SK-N-MC (cell line): ENCODE measurements around the gene RAB11FIP3.
"Not testable (repeated sequence)": the region's sequence is repeated elsewhere in the genome, so short reads cannot be mapped to it uniquely, and the experiment has no call there.

Experiments
- DNase-seq: peaks from one replicate; pipeline ENCODE4 v3.0.0-alpha.2; 2011; ENCODE audit warnings: low read depth, low spot score
- H3K27ac ChIP-seq: fragments of 200-600 bp; sonication (generic); 2 replicates; pipeline ENCODE4 v1.5.1; 2016; ENCODE audit warnings: mixed run types
- H3K36me3 ChIP-seq: fragments of 200-600 bp; sonication (generic); 2 replicates; pipeline ENCODE4 v1.6.1; 2017; ENCODE audit warnings: antibody characterized with exemption, low read length, mixed read lengths; ENCODE audit not compliant: insufficient read depth
- H3K4me3 ChIP-seq: fragments of 200-600 bp; sonication (generic); 2 replicates; pipeline ENCODE4 v1.5.1; 2016
- H3K9ac ChIP-seq: fragments of 200-600 bp; sonication (generic); 2 replicates; pipeline ENCODE4 v1.8.0; 2017; ENCODE audit warnings: mixed run types, mixed read lengths; ENCODE audit not compliant: insufficient read length
- H3K9me3 ChIP-seq: fragments of 200-600 bp; sonication (generic); 2 replicates; pipeline ENCODE4 v1.6.1; 2017; ENCODE audit warnings: low read depth, mild to moderate bottlenecking, antibody characterized with exemption, low read length, moderate library complexity, mixed read lengths
- EZH2 ChIP-seq: fragments of 200-600 bp; sonication (generic); IDR thresholded peaks from one replicate; pipeline ENCODE4 v1.6.1; 2017; ENCODE audit warnings: antibody characterized with exemption
- FOXP2 ChIP-seq: optimal IDR thresholded peaks from 2 replicates; pipeline ENCODE3; 2011; ENCODE audit warnings: mild to moderate bottlenecking, moderate library complexity; ENCODE audit not compliant: insufficient read depth; ENCODE audit errors: extremely low read length, control extremely low read depth
- POLR2AphosphoS5 ChIP-seq: IDR thresholded peaks from 2 replicates; pipeline ENCODE4 v1.6.1; 2012; ENCODE audit warnings: mild to moderate bottlenecking, low read depth, low read length, borderline replicate concordance

The RAB11FIP3 gene

DNA sequence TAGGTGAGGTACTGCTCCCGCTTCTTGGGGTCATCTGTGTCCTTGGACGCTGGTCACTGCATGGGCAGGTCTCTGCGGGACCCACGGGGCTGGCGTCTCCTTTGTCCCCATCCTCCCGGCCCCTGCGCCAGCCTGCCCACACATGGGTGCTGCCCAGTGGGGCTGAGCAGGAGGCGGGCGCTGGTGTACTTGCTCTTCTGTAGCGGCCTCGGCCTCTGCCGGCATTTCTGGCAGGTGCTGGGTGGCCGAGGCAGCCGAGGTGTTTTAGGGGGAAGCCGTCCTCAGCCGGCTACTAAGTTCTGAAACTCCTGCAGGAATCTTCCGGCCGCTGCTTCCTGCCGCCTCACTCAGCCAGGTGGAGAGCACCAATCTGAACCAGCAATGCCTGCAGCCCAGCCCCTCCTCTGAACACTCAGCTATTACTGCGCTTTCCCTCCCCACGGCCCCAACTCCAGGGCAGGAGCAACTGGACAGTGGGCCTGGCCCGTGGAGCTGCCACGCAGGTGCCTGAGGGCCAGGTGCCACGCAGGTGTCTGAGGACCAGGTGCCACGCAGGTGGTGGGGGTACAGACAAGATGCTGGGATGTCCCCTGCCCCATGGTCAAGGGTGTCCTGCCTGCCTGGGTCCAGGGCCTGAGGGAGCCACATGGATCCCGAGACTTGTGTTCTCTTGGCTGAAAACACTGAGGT is 13.7 kb upstream of the RAB11FIP3 start:
- no peaks in the 10 kb centered on the region; the same call in 1 of the 2 replicates for H3K36me3 ChIP-seq
- no peaks in the 10 kb centered on the region for H3K9me3 ChIP-seq
- H3K9ac ChIP-seq = no peak overlapping the region
- H3K4me3 ChIP-seq = no peak overlapping the region
- no peak for TF ChIP-seq FOXP2
- no peak for TF ChIP-seq POLR2AphosphoS5
- no peak for TF ChIP-seq EZH2
- no peak for DNase-seq
- no peak overlapping the region for H3K27ac ChIP-seq

DNA sequence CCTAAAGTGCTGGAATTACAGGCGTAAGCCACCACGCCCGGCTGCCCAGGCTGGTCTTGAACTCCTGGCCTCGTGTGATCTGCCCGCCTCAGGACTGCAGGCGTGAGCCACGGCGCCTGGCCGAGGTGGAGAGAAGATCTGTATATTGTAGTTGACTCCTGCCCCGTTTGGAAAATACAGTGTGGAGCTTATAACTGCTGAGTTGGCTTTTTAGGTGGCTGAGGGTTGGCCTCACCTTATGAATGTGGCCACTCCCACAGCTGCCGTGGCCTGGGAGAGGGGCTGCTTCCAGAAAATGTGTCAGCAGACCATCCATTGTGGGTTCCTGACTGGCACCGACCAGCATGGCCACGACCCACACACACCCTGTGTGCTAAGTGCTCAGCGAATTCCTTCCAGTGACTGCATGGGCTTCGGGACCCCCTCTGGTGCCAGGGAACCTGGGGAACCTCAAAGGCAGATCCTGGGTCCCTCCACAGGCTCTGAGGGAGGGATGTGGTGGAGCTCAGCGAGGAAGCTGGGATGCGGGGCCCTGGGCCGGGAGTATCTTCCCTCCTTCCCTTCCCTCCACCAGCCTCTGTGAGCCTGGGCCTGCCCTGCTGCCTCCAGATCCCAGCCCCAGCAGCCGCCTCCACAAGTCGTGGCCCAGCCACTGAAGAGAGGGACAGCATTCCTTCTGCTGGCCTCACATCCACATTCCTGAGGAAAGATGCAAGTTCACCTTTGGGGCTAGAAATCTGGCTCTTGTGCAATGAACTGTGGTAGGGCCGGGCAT is 10.9 kb upstream of the RAB11FIP3 start:
- H3K4me3 ChIP-seq = no peak overlapping the region
- no peak for TF ChIP-seq EZH2
- TF ChIP-seq FOXP2 = no peak
- TF ChIP-seq POLR2AphosphoS5 = no peak
- H3K36me3 ChIP-seq = no peaks in the 10 kb centered on the region; the same call in 1 of the 2 replicates
- no peak for DNase-seq
- H3K9me3 ChIP-seq = no peaks in the 10 kb centered on the region
- H3K9ac ChIP-seq = no peak overlapping the region
- no peak overlapping the region for H3K27ac ChIP-seq

DNA sequence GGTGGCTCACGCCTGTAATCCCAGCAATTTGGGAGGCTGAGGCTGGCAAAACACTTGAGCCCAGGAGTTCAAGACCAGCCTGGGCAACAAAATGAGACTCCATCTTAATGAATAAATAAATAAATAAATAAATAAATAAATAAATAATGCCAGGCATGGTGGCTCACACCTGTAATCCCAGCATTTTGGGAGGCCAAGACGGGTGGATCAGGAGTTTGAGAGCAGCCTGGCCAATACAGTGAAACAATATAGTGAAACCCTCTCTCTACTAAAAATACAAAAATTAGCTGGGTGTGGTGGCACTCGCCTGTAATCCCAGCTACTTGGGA is 10.3 kb upstream of the RAB11FIP3 start:
- not testable (repeated sequence) for H3K36me3 ChIP-seq, H3K9me3 ChIP-seq, H3K4me3 ChIP-seq, DNase-seq, H3K9ac ChIP-seq, H3K27ac ChIP-seq

DNA sequence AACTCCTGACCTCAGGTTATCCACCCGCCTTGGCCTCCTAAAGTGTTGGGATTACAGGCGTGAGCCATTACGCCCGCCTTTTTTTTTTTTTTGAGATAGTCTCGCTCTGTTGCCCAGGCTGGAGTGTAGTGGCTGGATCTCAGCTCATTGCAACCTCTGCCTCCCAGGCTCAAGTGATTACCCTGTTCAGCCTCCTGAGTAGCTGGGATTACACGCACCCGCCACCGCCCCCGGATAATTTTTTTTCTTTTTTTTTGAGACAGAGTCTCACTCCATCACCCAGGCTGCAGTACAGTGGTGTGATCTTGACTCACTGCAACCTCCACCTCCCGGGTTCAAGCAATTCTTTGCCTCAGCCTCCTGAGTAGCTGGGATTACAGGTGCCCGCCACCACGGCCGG is 3.3 kb upstream of the RAB11FIP3 start:
- not testable (repeated sequence) for H3K4me3 ChIP-seq, H3K36me3 ChIP-seq, DNase-seq, H3K9me3 ChIP-seq, H3K9ac ChIP-seq, H3K27ac ChIP-seq

DNA sequence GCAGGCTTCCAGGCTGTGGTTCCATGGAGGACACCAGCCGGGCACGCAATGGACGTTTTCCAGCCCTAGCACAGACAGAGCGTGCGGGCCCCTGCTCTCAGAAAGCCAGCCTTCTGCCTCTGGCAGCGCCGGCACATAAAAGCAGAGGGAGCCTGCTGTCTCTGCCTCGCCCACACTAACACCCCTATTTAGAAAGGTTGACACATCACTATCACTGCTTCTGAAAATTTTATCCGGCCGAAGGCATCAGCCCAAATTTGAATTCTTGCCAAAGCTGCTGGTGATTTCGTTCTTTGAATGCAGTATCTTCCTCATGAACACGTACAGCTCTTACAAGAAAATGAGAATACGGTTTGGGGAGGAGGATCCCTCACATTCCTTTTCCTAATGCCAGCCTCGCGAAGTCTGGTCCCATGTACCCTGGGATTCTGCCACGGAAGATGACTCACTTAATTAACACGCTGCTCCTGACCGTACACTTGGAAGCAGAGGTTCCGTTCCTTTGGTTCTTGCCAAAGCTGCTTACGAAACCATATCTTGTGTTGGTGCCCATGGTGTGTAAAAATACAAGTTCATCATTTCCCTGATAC is 1.3 kb upstream of the RAB11FIP3 start:
- peak overlapping the region; percentile 96 for H3K4me3 ChIP-seq
- H3K27ac ChIP-seq = no peak overlapping the region
- TF ChIP-seq FOXP2 = no peak
- TF ChIP-seq EZH2 = no peak
- no peak for TF ChIP-seq POLR2AphosphoS5
- H3K36me3 ChIP-seq = no peaks in the 10 kb centered on the region
- no peak overlapping the region for H3K9ac ChIP-seq
- no peaks in the 10 kb centered on the region for H3K9me3 ChIP-seq
- DNase-seq = no peak

DNA sequence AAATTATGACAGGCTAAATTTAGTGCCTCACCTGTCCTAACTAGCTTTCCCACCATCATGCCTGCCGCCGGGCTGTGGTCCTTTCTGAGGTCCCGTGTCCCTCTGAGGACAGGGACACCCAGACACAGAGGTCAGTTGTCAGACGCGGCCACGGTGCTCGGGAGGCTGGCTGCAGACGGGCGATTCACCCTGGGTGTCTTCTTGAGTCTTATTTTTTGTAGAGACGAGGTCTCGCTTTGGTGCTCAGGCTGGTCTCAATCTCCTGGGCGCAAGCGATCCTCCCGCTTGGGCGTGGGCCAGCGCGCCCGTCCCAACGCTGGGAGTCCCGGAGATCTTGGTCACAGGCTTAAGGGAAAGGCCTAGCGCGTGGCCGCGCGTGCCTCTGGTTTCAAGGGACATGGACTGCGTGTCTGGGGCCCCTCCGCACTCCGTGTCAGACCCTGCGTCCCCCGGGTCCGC is 797 bp upstream of the RAB11FIP3 start:
- peak overlapping the region; percentile 77 for H3K9ac ChIP-seq
- DNase-seq = no peak
- H3K36me3 ChIP-seq = no peaks in the 10 kb centered on the region

DNA sequence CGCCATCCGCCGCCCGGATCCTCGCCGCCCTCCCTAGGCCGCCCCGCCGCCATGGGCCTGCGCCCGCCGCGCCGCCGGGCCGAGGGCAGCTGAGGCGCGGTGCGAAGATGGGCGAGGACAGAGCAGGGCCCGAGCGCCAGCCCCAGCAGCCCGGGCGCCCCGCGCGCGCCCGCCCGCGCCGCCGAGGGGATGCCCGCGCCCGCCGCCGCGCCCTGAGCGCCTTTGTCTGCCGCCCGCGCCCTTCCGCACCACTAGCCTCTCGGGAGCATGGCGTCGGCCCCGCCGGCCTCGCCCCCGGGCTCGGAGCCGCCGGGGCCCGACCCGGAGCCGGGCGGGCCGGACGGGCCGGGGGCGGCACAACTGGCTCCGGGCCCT is 278 bp downstream of the RAB11FIP3 start:
- TF ChIP-seq FOXP2 = no peak
- TF ChIP-seq EZH2 = no peak
- no peak for TF ChIP-seq POLR2AphosphoS5
- Histone ChIP-seq H3K27ac (no peak overlapping the region), H3K9me3 (no peaks in the 10 kb centered on the region), H3K4me3 (peak overlapping the region; percentile 96), H3K36me3 (no peaks in the 10 kb centered on the region), H3K9ac (peak overlapping the region; percentile 41)
- DNase-seq = no peak

More for the DNA sequence above, 797 bp upstream of the RAB11FIP3 start:
- Histone ChIP-seq H3K9me3 (no peaks in the 10 kb centered on the region), H3K27ac (no peak overlapping the region), H3K4me3 (peak overlapping the region; percentile 96)
- no peak for TF ChIP-seq EZH2
- TF ChIP-seq POLR2AphosphoS5 = no peak
- no peak for TF ChIP-seq FOXP2

DNA sequence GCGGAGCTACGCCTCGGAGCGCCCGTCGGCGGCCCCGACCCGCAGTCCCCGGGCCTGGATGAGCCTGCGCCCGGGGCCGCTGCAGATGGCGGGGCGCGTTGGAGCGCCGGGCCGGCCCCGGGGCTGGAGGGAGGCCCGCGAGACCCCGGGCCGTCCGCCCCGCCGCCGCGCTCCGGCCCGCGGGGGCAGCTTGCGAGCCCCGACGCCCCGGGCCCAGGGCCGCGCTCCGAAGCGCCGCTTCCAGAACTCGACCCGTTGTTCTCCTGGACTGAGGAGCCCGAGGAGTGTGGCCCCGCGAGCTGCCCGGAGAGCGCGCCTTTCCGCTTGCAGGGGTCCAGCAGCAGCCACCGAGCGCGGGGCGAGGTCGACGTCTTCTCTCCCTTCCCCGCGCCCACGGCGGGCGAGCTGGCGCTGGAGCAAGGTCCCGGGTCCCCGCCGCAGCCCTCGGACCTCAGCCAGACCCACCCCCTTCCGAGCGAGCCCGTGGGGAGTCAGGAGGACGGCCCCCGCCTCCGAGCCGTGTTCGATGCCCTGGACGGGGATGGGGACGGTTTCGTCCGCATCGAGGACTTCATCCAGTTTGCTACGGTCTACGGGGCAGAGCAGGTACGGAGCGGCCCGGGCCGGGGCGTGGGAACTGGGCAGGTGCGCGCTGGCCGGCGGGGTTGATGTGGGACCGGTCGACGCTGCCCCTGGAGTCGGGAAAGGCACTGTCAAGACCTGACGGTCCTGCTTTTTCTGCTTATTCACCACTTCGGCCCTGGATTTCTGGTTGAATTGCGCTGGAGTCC is 861 bp downstream of the RAB11FIP3 start:
- H3K4me3 ChIP-seq = peak overlapping the region; percentile 93
- H3K27ac ChIP-seq = no peak overlapping the region
- no peaks in the 10 kb centered on the region for H3K36me3 ChIP-seq
- no peak for DNase-seq
- H3K9me3 ChIP-seq = no peaks in the 10 kb centered on the region
- H3K9ac ChIP-seq = peak overlapping the region; percentile 83
- TF ChIP-seq FOXP2 (no peak), POLR2AphosphoS5 (no peak), EZH2 (no peak)
